Neuron (in vitro differentiated cells): ENCODE results near the gene SLC25A29.

Source experiments
- H2AFZ ChIP-seq: one replicate; pipeline ENCODE4 v1.6.1; 2013; ENCODE audit warnings: low read depth, mild to moderate bottlenecking, inconsistent platforms, low read length, moderate library complexity
- H3K27me3 ChIP-seq: one replicate; pipeline ENCODE4 v1.6.1; 2013; ENCODE audit warnings: low read length; ENCODE audit not compliant: insufficient read depth
- H3K36me3 ChIP-seq: one replicate; pipeline ENCODE4 v1.6.1; 2013; ENCODE audit warnings: low read length; ENCODE audit not compliant: insufficient read depth
- H3K4me1 ChIP-seq: one replicate; pipeline ENCODE4 v1.6.1; 2013; ENCODE audit warnings: low read length; ENCODE audit not compliant: insufficient read depth
- H3K4me3 ChIP-seq: 2 replicates; pipeline ENCODE4 v1.5.1; 2013; ENCODE audit warnings: mild to moderate bottlenecking, low read length, moderate library complexity
- H3K9me3 ChIP-seq: one replicate; pipeline ENCODE4 v1.6.1; 2013; ENCODE audit warnings: low read length

The SLC25A29 gene

DNA sequence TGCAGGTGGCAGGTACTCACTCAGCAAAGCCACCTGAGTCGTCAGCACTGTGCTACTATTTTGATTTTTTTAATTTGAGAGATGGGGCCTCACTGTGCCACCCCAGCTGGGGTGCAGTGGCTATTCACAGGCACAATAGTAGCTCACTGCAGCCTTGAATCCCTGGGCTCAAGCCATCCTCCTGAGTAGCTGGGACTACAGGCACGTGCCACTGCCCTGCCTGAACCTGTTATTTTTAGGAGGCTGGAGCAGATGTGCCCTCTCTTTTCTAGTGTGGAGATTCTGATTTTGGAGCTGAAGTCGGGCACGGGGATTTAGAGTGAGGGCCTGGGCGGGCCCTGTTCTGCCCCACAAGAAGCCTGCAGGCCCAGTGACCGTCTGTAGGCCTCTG is 34.2 kb upstream of the SLC25A29 start:
- Histone ChIP-seq H3K4me3 (no peak overlapping the region), H2AFZ (no peak overlapping the region), H3K36me3 (peaks cover 41% of the 10 kb centered on the region), H3K9me3 (no peaks in the 10 kb centered on the region), H3K27me3 (no peaks in the 10 kb centered on the region), H3K4me1 (peaks cover 4% of the 10 kb centered on the region)

DNA sequence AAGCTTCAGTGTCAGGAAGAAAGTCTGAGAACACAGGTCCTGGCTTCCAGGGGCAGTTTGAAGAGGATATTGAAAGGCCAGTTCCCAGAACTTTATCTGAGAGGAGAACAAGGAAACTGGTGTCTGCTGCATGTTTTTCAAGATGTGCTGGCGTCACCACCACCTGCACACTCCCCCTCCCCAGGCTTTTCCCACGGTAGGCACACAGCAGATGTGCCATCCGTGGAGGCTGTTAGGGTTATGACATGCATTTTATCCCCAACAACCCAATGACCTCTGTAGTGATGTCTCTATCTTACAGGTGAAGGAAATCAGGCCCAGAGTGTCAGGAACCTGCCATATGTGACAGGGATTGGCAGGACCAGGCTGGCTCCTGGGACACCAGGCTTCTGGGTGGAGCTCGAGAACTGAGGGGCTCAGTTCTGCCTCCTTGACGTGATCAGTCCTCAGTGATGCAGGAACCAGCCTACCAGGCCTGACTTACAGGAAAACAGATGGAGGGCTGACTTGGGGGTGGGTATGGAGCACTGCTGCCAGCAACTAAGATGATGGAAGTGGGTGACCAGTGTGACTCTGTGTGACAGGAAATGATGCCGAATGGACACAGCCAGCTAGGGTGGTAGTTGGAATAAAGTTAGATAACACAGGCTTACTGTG is 33.6 kb upstream of the SLC25A29 start:
- H3K4me3 ChIP-seq, result no peak overlapping the region
- peaks cover 4% of the 10 kb centered on the region for H3K4me1 ChIP-seq
- no peaks in the 10 kb centered on the region for H3K9me3 ChIP-seq
- peaks cover 43% of the 10 kb centered on the region for H3K36me3 ChIP-seq
- H3K27me3 ChIP-seq, result no peaks in the 10 kb centered on the region
- no peak overlapping the region for H2AFZ ChIP-seq

DNA sequence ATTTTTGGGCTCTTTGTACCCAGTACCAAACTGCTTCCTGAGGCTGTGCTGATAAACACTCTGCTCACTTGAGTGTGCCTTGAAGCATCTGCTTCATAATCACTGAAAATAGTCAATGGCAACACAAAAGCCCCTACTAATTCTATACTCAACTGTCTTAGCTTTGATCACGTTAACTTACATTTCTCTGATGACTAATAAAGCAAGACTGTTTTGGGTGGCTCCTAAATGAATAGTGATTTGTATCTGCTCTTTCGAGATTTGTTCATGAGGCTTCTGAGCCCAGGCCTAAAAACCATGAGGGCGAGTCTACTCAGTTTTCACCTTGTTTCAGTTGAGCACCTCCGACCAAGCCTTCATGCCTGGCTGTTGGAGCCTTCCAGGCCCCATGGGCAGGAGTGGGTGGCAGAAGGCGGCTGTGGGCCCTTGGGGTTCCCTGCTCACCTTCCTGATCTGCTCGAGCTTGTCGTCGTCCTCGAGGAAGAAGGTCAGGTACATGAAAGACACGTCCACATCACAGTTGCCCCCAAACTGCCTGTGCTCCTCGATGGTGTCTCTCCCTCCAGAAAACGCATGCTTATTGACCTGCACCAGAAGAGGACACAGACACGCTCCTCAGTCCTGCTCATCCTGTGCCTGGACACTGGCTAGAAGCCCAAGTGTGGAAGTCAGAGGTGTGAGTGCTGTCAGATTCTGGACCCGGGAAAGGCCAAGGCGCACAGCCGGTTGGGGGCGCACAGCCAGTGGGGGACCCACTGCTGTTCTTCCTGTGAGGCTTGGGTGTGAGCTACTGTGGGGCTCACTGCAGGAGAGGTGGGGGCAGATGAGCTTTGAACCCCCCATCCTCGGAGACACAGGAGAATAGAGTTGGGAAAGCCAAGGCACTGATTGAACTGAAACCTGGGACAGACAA is 30.6 kb upstream of the SLC25A29 start:
- no peaks in the 10 kb centered on the region for H3K9me3 ChIP-seq
- H3K4me1 ChIP-seq, result peaks cover 4% of the 10 kb centered on the region
- H3K27me3 ChIP-seq, result no peaks in the 10 kb centered on the region
- no peak overlapping the region for H2AFZ ChIP-seq
- H3K36me3 ChIP-seq, result peaks cover 41% of the 10 kb centered on the region
- no peak overlapping the region for H3K4me3 ChIP-seq

DNA sequence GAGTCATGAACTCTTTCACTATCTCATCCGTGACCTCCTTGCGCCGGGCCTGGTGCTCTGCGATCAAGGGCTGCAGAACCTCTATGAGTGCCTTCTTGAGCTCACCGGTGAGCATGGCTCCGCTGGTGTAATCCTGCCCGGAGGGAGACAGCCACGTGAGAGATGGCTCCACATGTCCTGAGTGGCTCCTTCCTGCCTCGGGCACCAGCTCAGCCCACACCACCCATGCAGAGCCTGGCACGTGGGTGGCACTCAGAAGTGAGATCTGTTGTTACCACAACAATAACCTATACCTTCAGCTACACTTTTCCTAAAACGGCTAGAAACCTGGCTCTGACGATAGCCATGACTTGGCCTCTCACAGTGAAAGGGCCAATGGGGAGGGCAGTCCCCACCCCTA is 28.7 kb upstream of the SLC25A29 start:
- H3K27me3 ChIP-seq, result no peaks in the 10 kb centered on the region
- peaks cover 24% of the 10 kb centered on the region for H3K36me3 ChIP-seq
- H3K4me3 ChIP-seq, result no peak overlapping the region

DNA sequence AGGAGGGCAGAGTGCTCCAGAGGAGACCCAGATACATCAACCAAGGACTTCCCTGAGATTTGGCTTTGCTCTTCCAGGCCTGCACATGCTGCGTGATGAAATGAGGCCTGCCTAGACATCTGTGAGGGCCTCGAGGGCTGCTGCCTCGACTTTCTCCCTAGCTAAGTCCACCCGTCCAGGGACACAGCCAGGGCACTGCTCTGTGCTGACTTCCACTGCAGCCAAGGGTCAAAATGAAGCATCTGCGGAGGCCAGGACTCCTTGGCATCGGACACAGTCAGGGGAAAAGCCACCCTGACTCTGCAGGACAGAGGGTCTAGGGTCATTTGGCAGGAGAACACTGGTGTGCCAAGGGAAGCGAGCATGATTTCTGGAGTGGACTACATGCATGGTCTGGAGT is 27.6 kb upstream of the SLC25A29 start:
- Histone ChIP-seq H3K4me3 (no peak overlapping the region), H3K36me3 (peaks cover 18% of the 10 kb centered on the region), H3K4me1 (no peaks in the 10 kb centered on the region), H3K27me3 (no peaks in the 10 kb centered on the region), H3K9me3 (no peaks in the 10 kb centered on the region), H2AFZ (no peak overlapping the region)

More for the DNA sequence above, 28.7 kb upstream of the SLC25A29 start:
- H2AFZ ChIP-seq, result no peak overlapping the region
- H3K9me3 ChIP-seq, result no peaks in the 10 kb centered on the region
- H3K4me1 ChIP-seq, result no peaks in the 10 kb centered on the region

DNA sequence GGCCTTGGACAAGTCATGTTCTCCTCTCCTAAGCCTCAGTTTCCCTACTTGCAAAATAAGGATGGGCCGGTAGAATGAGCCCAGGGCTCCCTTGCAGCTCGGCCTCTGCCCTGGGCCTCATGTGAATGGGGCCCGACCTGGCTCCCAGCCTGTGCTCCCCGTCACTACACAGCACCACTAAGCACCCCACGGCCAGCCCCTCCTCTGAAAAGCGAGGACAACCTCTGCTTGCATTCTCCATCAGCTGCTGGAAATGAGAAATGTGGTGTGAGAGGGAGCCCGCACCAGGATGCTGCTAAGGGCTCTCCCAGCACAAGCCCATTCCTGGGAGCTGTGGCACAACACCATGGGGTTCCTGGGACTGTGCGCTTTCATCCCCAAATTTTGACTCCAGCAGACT is 27.1 kb upstream of the SLC25A29 start:
- H3K27me3 ChIP-seq, result no peaks in the 10 kb centered on the region
- H3K4me1 ChIP-seq, result no peaks in the 10 kb centered on the region
- no peak overlapping the region for H2AFZ ChIP-seq
- no peaks in the 10 kb centered on the region for H3K9me3 ChIP-seq
- no peak overlapping the region for H3K4me3 ChIP-seq
- H3K36me3 ChIP-seq, result peaks cover 18% of the 10 kb centered on the region

DNA sequence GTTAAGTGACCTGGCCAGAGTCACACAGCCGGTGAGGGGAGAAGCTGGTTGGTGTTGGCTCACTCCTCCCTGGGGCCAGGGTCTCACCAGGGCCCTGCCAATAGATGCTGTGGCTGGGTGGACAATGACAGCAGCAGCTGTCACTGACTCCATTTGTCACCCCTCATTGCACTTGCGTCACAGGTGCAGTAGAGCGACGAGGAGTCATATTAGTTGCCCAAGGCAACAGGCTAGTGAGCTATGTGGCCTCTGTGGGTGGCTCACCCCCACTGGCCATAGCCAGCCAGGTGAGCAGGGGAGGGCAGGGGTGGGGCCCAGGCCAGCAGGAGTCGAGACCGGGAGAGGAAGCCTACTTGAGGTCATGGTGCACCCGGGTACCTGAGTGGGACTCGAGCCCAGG is 26.6 kb upstream of the SLC25A29 start:
- no peaks in the 10 kb centered on the region for H3K4me1 ChIP-seq
- peaks cover 17% of the 10 kb centered on the region for H3K36me3 ChIP-seq
- no peaks in the 10 kb centered on the region for H3K27me3 ChIP-seq
- H3K9me3 ChIP-seq, result no peaks in the 10 kb centered on the region
- no peak overlapping the region for H2AFZ ChIP-seq
- H3K4me3 ChIP-seq, result no peak overlapping the region

DNA sequence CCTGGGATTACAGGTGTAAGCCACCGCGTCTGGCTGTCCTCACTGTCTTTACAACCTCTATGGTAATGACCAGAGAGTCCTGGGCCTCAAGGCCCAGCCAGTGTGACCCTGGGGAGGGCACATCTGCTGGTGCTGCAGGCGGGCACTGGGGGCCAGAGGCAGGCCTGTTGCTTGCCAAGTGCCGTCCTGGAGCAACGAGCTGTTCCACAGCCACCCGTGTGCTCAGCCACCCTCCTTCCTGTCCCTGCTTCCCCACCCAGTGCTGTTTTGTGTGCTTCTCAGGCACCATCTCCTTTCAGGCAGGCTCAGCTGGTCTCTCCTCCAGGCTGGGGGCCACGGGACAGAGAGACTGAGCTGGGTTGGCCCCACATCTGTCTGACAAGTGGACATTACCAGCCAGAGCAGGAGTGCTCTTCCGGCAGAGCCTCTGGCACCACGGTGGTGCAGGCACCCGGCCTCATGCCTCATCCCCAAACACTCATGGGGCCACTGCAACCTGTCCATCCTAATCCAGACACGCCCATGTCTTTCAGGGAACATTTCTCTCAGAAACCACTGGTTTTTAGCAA is 25.9 kb upstream of the SLC25A29 start:
- H3K4me3 ChIP-seq, result no peak overlapping the region
- H3K9me3 ChIP-seq, result no peaks in the 10 kb centered on the region
- peaks cover 17% of the 10 kb centered on the region for H3K36me3 ChIP-seq
- H2AFZ ChIP-seq, result no peak overlapping the region
- no peaks in the 10 kb centered on the region for H3K27me3 ChIP-seq
- H3K4me1 ChIP-seq, result no peaks in the 10 kb centered on the region

DNA sequence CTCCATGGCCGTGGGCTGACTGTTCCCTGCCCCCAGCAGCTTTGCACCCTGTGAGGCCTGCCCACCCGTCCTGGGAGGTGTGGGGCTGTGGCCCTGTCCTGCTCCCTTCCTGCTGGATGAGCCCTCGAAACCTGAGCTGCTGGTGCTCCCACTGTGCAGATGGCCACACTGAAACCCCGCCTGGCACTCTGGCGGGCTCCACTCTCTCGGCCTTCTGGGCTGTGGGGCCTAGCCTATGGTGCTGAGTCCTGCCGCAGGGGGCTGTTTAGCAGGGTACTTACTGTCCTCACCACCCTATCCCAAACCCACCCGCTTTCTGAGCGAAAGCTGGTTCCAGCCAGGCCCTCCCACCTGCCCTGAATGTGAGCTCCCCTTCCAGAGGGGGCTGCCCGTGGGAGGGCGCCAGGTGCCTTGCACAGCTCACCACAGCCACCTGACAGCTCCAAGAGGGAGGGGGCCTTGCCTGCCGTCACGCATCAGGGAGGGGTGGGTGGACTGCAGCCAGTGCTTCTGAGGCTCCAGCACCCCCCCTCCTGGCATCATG is 24.2 kb upstream of the SLC25A29 start:
- H3K9me3 ChIP-seq, result no peaks in the 10 kb centered on the region
- H2AFZ ChIP-seq, result no peak overlapping the region
- no peak overlapping the region for H3K4me3 ChIP-seq
- peaks cover 8% of the 10 kb centered on the region for H3K36me3 ChIP-seq
- H3K27me3 ChIP-seq, result peaks cover 6% of the 10 kb centered on the region
- no peaks in the 10 kb centered on the region for H3K4me1 ChIP-seq

DNA sequence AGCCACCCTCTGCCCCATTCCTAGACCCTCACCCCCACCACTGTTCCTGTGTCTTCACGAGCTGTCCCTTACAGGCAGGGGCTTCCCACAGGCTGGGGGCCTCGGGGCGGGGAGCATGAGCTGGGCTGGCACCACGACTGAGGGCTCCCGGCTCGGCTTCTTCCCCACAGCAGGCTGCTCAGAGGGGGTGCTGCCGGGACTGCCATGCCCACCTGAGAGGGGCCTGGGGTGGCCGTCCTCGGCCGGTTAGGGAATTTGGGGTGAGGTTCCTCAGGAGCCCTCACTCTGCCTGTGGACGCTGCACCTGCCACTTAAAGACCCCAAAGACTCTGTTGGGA is 23.7 kb upstream of the SLC25A29 start:
- Histone ChIP-seq H3K36me3 (peaks cover 6% of the 10 kb centered on the region), H3K4me1 (no peaks in the 10 kb centered on the region), H3K4me3 (no peak overlapping the region), H3K27me3 (peaks cover 6% of the 10 kb centered on the region), H2AFZ (no peak overlapping the region), H3K9me3 (no peaks in the 10 kb centered on the region)

DNA sequence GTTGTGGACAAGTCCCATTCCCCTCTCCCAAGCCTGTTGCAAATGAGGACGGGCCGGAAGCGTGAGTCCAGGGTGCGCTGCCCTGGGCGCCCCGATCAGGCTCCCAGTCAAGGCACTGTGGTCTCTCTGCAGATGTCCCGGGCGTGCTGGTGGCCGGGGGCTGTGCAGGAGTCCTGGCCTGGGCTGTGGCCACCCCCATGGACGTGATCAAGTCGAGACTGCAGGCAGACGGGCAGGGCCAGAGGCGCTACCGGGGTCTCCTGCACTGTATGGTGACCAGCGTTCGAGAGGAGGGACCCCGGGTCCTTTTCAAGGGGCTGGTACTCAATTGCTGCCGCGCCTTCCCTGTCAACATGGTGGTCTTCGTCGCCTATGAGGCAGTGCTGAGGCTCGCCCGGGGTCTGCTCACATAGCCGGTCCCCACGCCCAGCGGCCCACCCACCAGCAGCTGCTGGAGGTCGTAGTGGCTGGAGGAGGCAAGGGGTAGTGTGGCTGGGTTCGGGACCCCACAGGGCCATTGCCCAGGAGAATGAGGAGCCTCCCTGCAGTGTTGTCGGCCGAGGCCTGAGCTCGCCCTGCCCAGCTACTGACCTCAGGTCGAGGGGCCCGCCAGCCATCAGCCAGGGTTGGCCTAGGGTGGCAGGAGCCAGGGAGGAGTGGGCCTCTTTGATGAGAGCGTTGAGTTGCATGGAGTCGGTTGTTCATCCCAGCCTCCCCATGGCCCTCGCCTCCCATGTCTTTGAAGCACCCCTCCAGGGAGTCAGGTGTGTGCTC is 23.2 kb upstream of the SLC25A29 start:
- Histone ChIP-seq H3K4me1 (no peaks in the 10 kb centered on the region), H3K9me3 (no peaks in the 10 kb centered on the region), H3K27me3 (peaks cover 12% of the 10 kb centered on the region), H3K4me3 (no peak overlapping the region), H3K36me3 (peaks cover under 1% of the 10 kb centered on the region), H2AFZ (no peak overlapping the region)

DNA sequence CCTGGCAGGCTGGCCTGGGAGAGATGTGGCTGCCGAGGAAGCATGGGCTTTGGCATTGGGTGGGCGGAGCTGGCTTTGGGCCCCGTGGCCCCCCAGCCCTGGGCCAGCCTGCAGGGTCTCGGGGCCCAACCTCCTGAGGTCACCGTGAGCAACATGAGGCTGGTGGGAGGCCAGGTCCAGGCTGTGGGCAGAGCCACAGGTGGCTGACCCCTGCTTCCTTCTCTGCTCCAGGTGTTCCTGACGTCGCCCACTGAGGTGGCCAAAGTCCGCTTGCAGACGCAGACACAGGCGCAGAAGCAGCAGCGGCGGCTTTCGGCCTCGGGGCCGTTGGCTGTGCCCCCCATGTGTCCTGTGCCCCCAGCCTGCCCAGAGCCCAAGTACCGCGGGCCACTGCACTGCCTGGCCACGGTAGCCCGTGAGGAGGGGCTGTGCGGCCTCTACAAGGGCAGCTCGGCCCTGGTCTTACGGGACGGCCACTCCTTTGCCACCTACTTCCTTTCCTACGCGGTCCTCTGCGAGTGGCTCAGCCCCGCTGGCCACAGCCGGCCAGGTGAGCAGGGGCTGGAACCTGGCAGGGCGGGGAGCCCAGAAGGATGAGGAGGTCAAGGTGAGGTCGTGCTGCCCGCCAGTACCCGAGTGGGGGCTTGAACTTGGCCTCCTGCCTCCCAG is 22.4 kb upstream of the SLC25A29 start:
- Histone ChIP-seq H3K4me1 (no peaks in the 10 kb centered on the region), H3K4me3 (no peak overlapping the region), H3K36me3 (no peaks in the 10 kb centered on the region), H3K27me3 (peaks cover 14% of the 10 kb centered on the region), H2AFZ (no peak overlapping the region), H3K9me3 (no peaks in the 10 kb centered on the region)
